A549 (cell line): ENCODE data around the gene TSHB. TPM values are rescaled to one million over a fixed set of nuclear protein-coding genes. Genes with fewer than 3 reads are reported as not detected.
"Not testable (repeated sequence)": the region's sequence is repeated elsewhere in the genome, so short reads cannot be mapped to it uniquely, and the experiment has no call there.

ENCODE experiments used
- ATAC-seq, 2 experiments: fragments of 200-7000 bp in 1 of 2; fragments of >200 bp in 1 of 2; cut with Nextera tagmentation in 1 of 2; cut with Tn5 transposase in 1 of 2; 3 replicates each; pipeline versions ENCODE4 v1.8.0 to v1.9.1; 2018 to 2020; ENCODE audit warnings: mild to moderate bottlenecking in 1 of 2, moderate library complexity in 1 of 2
- CTCF ChIA-PET: fragments of 300-600 bp; sonication (Branson Sonifier 250); formaldehyde crosslinking; extraction: SDS; loops from one replicate; lab custom pipeline; 2021; ENCODE audit warnings: antibody characterized with exemption, inconsistent platforms; lab: Yijun Ruan, JAX
- POLR2A ChIA-PET: fragments of 350-600 bp; formaldehyde crosslinking; extraction: SDS; loops from one replicate; lab custom pipeline; 2021; ENCODE audit warnings: antibody characterized with exemption, inconsistent platforms; lab: Yijun Ruan, JAX
- DNase-seq, 2 experiments: peaks; one replicate each; pipeline versions ENCODE4 v3.0.0 to v3.0.0-alpha.2; 2011 to 2016; ENCODE audit warnings: low read depth in 1 of 2, low spot score in 1 of 2
- FAIRE-seq: peaks from 2 replicates; lab custom pipeline; 2011; peaks lifted over from hg19 to GRCh38; lab: Jason Lieb, UNC
- H3K27ac ChIP-seq, 2 experiments: fragments of >200 bp; sonication (Bioruptor Twin); formaldehyde crosslinking; 3 replicates each; pipeline ENCODE4 v1.5.1; 2016 to 2017
- H3K4me1 ChIP-seq: fragments of >200 bp; sonication (Bioruptor Twin); formaldehyde crosslinking; 3 replicates; pipeline ENCODE4 v1.6.1; 2016
- H3K4me2 ChIP-seq: fragments of >200 bp; sonication (Bioruptor Twin); formaldehyde crosslinking; 3 replicates; pipeline ENCODE4 v1.6.1; 2016
- H3K4me3 ChIP-seq: fragments of >200 bp; sonication (Bioruptor Twin); formaldehyde crosslinking; 3 replicates; pipeline ENCODE4 v1.5.1; 2016
- H3K9me3 ChIP-seq: fragments of >200 bp; sonication (Bioruptor Twin); formaldehyde crosslinking; 3 replicates; pipeline ENCODE4 v1.6.1; 2016
- CBX2 ChIP-seq: fragments of 200-600 bp; sonication (generic); IDR thresholded peaks from 2 replicates; pipeline ENCODE4 v1.6.1; 2016; ENCODE audit warnings: low read depth, mild to moderate bottlenecking, borderline replicate concordance
- CHD4 ChIP-seq: fragments of 200-600 bp; sonication (generic); IDR thresholded peaks from 2 replicates; pipeline ENCODE4 v1.6.1; 2016; ENCODE audit warnings: antibody characterized with exemption, mild to moderate bottlenecking, borderline replicate concordance
- ELK1 ChIP-seq: fragments of 150-350 bp; IDR thresholded peaks from 2 replicates; pipeline ENCODE4 v1.6.1; 2014; ENCODE audit warnings: low read depth, mild to moderate bottlenecking, low read length
- FOSB ChIP-seq: fragments of 250-450 bp; sonication (Bioruptor Pico); IDR thresholded peaks from 2 replicates; pipeline ENCODE4 v1.5.0; 2020; ENCODE audit warnings: mild to moderate bottlenecking, moderate library complexity
- FOXS1 ChIP-seq: fragments of 250-450 bp; sonication (Bioruptor Pico); IDR thresholded peaks from 2 replicates; pipeline ENCODE4 v1.5.0; 2020; ENCODE audit warnings: mild to moderate bottlenecking, moderate library complexity
- HOXB5 ChIP-seq: fragments of 250-450 bp; sonication (Bioruptor Pico); IDR thresholded peaks from 2 replicates; pipeline ENCODE4 v1.5.0; 2020; ENCODE audit warnings: mild to moderate bottlenecking, moderate library complexity
- RAD21 ChIP-seq, 2 experiments: fragments of >200 bp in 1 of 2; sonication (Bioruptor Twin) in 1 of 2; formaldehyde crosslinking in 1 of 2; IDR thresholded peaks in 1 of 2; conservative IDR thresholded peaks in 1 of 2; 2 replicates in 1 of 2; 3 replicates in 1 of 2; pipeline ENCODE4 v1.6.1; 2012 to 2018; ENCODE audit warnings: inconsistent platforms in 1 of 2
- RARB ChIP-seq: fragments of 250-450 bp; sonication (Bioruptor Pico); IDR thresholded peaks from 2 replicates; pipeline ENCODE4 v1.8.0; 2021; ENCODE audit warnings: mild to moderate bottlenecking, moderate library complexity
- TFCP2L1 ChIP-seq: fragments of 250-450 bp; sonication (Bioruptor Pico); IDR thresholded peaks from 2 replicates; pipeline ENCODE4 v1.5.0; 2021; ENCODE audit warnings: mild to moderate bottlenecking
- ZC3H11A ChIP-seq: fragments of 450-650 bp; IDR thresholded peaks from 2 replicates; pipeline ENCODE4 v1.6.1; 2014; ENCODE audit warnings: antibody characterized with exemption, mild to moderate bottlenecking
- ZSCAN20 ChIP-seq: fragments of 250-450 bp; sonication (Bioruptor Pico); IDR thresholded peaks from 2 replicates; pipeline ENCODE4 v1.8.0; 2022; ENCODE audit warnings: mild to moderate bottlenecking, moderate library complexity
- WGBS: methylation state at CpG from one replicate; pipeline ENCODE4 v1.1.6; 2017; ENCODE audit errors: missing lambda C conversion rate; 5-methylcytosine and 5-hydroxymethylcytosine counted together
- polyA plus RNA-seq, 4 experiments: library from polyadenylated mRNA; depleted of rRNA in 3 of 4; stranded (reverse); fragments of >200 nt; fragmentation: RNase III in 1 of 4; extraction: RNeasy Plus Mini Kit Qiagen cat#74134 plus additional on column Dnase treatment in 1 of 4; gene quantifications; 2 replicates in 3 of 4; 3 replicates in 1 of 4; pipeline ENCODE4 v1.2.3, GENCODE V29; 2011 to 2017
- TF ChIP-seq, protein P1 (sequence below): IDR thresholded peaks from 2 replicates; pipeline ENCODE4 v1.6.1; 2012
- TF ChIP-seq, protein P2 (sequence below): fragments of >200 bp; sonication (Bioruptor Twin); formaldehyde crosslinking; IDR thresholded peaks from 3 replicates; pipeline ENCODE4 v1.5.1; 2016
- TF ChIP-seq, protein P3 (sequence below): fragments of >200 bp; sonication (Bioruptor Twin); formaldehyde crosslinking; IDR thresholded peaks from 3 replicates; pipeline ENCODE4 v1.6.1; 2016
- TF ChIP-seq, protein P4 (sequence below): fragments of 200-600 bp; sonication (generic); IDR thresholded peaks from 2 replicates; pipeline ENCODE4 v1.6.1; 2016; ENCODE audit warnings: antibody characterized with exemption, mild to moderate bottlenecking, moderate library complexity
- TF ChIP-seq, protein P5 (sequence below): IDR thresholded peaks from 2 replicates; pipeline ENCODE4 v1.6.1; 2012; ENCODE audit warnings: low read depth, borderline replicate concordance

TSHB gene
- polyA plus RNA-seq, 2 of the 4 experiments (the other 2 are of a cell fraction) = not detected

- no peak for FAIRE-seq
- ChIA-PET CTCF (no interaction called here), POLR2A (no interaction called here)
- no peak overlapping the region for H3K4me2 ChIP-seq
- H3K4me1 ChIP-seq = no peaks in the 10 kb centered on the region
- ATAC-seq = no peak
- no peak for TF ChIP-seq CBX2
- no peak for TF ChIP-seq RAD21 (conservative IDR thresholded peaks at IDR 0.05 in 1 of 2, IDR thresholded peaks at IDR 0.05 in 1 of 2)
- TF ChIP-seq ZSCAN20 (CRISPR knock-in tag) = no peak
- no peak for TF ChIP-seq HOXB5 (CRISPR knock-in tag)
- TF ChIP-seq, protein P1, sequence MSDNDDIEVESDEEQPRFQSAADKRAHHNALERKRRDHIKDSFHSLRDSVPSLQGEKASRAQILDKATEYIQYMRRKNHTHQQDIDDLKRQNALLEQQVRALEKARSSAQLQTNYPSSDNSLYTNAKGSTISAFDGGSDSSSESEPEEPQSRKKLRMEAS = no peak
- TF ChIP-seq, protein P2, sequence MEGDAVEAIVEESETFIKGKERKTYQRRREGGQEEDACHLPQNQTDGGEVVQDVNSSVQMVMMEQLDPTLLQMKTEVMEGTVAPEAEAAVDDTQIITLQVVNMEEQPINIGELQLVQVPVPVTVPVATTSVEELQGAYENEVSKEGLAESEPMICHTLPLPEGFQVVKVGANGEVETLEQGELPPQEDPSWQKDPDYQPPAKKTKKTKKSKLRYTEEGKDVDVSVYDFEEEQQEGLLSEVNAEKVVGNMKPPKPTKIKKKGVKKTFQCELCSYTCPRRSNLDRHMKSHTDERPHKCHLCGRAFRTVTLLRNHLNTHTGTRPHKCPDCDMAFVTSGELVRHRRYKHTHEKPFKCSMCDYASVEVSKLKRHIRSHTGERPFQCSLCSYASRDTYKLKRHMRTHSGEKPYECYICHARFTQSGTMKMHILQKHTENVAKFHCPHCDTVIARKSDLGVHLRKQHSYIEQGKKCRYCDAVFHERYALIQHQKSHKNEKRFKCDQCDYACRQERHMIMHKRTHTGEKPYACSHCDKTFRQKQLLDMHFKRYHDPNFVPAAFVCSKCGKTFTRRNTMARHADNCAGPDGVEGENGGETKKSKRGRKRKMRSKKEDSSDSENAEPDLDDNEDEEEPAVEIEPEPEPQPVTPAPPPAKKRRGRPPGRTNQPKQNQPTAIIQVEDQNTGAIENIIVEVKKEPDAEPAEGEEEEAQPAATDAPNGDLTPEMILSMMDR = no peak
- TF ChIP-seq RARB (CRISPR knock-in tag) = no peak
- DNase-seq = no peak
- H3K4me3 ChIP-seq = no peak overlapping the region
- H3K27ac ChIP-seq = no peak overlapping the region
- WGBS = 37% methylated on average over 1 of the region's 1 CpG
- no peaks in the 10 kb centered on the region for H3K9me3 ChIP-seq
Measured at GRCh38 chr1:115012006-115012405, 17.6 kb upstream of the TSHB start.

GRCh38 chr1:115012434-115012833 is 17.2 kb upstream of the TSHB start:
- FAIRE-seq (no peak), DNase-seq (no peak), ATAC-seq (no peak)
- H3K4me2 ChIP-seq = no peak overlapping the region
- H3K4me3 ChIP-seq = no peak overlapping the region
- H3K4me1 ChIP-seq = no peaks in the 10 kb centered on the region
- 0% methylated on average over 1 of the region's 1 CpG for WGBS
- ChIA-PET CTCF (no interaction called here), POLR2A (no interaction called here)
- TF ChIP-seq ZC3H11A (no peak), CHD4 (no peak)
- no peak overlapping the region for H3K27ac ChIP-seq
- H3K9me3 ChIP-seq = no peaks in the 10 kb centered on the region

- Histone ChIP-seq H3K9me3 (no peaks in the 10 kb centered on the region), H3K27ac (no peak overlapping the region), H3K4me1 (no peaks in the 10 kb centered on the region), H3K4me2 (no peak overlapping the region)
- CTCF ChIA-PET = no interaction called here
- POLR2A ChIA-PET = no interaction called here
- no peak for FAIRE-seq
- no peak for TF ChIP-seq ELK1
- no peak for TF ChIP-seq FOSB (CRISPR knock-in tag)
- TF ChIP-seq, protein P1 = no peak
- no peak for TF ChIP-seq FOXS1
- TF ChIP-seq, protein P3, sequence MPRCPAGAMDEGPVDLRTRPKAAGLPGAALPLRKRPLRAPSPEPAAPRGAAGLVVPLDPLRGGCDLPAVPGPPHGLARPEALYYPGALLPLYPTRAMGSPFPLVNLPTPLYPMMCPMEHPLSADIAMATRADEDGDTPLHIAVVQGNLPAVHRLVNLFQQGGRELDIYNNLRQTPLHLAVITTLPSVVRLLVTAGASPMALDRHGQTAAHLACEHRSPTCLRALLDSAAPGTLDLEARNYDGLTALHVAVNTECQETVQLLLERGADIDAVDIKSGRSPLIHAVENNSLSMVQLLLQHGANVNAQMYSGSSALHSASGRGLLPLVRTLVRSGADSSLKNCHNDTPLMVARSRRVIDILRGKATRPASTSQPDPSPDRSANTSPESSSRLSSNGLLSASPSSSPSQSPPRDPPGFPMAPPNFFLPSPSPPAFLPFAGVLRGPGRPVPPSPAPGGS = no peak
- TF ChIP-seq TFCP2L1 (CRISPR knock-in tag) = no peak
- TF ChIP-seq, protein P4, sequence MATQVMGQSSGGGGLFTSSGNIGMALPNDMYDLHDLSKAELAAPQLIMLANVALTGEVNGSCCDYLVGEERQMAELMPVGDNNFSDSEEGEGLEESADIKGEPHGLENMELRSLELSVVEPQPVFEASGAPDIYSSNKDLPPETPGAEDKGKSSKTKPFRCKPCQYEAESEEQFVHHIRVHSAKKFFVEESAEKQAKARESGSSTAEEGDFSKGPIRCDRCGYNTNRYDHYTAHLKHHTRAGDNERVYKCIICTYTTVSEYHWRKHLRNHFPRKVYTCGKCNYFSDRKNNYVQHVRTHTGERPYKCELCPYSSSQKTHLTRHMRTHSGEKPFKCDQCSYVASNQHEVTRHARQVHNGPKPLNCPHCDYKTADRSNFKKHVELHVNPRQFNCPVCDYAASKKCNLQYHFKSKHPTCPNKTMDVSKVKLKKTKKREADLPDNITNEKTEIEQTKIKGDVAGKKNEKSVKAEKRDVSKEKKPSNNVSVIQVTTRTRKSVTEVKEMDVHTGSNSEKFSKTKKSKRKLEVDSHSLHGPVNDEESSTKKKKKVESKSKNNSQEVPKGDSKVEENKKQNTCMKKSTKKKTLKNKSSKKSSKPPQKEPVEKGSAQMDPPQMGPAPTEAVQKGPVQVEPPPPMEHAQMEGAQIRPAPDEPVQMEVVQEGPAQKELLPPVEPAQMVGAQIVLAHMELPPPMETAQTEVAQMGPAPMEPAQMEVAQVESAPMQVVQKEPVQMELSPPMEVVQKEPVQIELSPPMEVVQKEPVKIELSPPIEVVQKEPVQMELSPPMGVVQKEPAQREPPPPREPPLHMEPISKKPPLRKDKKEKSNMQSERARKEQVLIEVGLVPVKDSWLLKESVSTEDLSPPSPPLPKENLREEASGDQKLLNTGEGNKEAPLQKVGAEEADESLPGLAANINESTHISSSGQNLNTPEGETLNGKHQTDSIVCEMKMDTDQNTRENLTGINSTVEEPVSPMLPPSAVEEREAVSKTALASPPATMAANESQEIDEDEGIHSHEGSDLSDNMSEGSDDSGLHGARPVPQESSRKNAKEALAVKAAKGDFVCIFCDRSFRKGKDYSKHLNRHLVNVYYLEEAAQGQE = no peak
- TF ChIP-seq, protein P5, sequence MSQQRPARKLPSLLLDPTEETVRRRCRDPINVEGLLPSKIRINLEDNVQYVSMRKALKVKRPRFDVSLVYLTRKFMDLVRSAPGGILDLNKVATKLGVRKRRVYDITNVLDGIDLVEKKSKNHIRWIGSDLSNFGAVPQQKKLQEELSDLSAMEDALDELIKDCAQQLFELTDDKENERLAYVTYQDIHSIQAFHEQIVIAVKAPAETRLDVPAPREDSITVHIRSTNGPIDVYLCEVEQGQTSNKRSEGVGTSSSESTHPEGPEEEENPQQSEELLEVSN = no peak
- TF ChIP-seq, all 56 proteins: peak for 0
- WGBS = 37% methylated on average over 2 of the region's 2 CpGs
- no peak for ATAC-seq
- DNase-seq = no peak
- H3K4me3 ChIP-seq = no peak overlapping the region
Measured at GRCh38 chr1:115013792-115014191, 15.8 kb upstream of the TSHB start.

DNA sequence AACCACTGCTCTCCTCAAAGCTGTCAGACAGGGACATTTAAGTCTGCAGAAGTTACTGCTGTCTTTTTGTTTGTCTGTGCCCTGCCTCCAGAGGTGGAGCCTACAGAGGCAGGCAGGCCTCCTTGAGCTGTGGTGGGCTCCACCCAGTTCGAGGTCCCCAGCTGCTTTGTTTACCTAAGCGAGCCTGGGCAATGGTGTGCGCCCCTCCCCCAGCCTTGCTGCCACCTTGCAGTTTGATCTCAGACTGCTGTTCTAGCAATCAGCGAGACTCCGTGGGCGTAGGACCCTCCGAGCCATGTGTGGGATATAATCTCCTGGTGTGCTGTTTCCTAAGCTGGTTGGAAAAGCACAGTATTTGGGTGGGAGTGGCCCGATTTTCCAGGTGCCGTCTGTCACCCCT is 10.1 kb upstream of the TSHB start:
- H3K4me3 ChIP-seq, POLR2A ChIA-PET, FAIRE-seq, H3K9me3 ChIP-seq, H3K27ac ChIP-seq, CTCF ChIA-PET, H3K4me1 ChIP-seq, H3K4me2 ChIP-seq, DNase-seq, ATAC-seq: not testable (repeated sequence)
- 27% methylated on average over 3 of the region's 9 CpGs for WGBS
